Thyroid gland (tissue), 4 donors: ENCODE measurements around the gene RRAD.

ENCODE experiments used
- POLR2A ChIP-seq, 2 donors: fragments of 450-650 bp; IDR thresholded peaks; one replicate each; pipeline ENCODE4 v1.6.1; 2017; ENCODE audit warnings: antibody characterized with exemption in 2 of 2, mild to moderate bottlenecking in 2 of 2, moderate library complexity in 1 of 2
- TF ChIP-seq, protein P1 (sequence below), 6 experiments: fragments of 200-600 bp in 3 of 6; fragments of 450-650 bp in 3 of 6; sonication (generic) in 3 of 6; IDR thresholded peaks; one replicate each; pipeline ENCODE4 v1.5.1; 2016 to 2019; ENCODE audit warnings: antibody characterized with exemption in 6 of 6, mild to moderate bottlenecking in 2 of 6, inconsistent platforms in 1 of 6, moderate library complexity in 1 of 6

DNA sequence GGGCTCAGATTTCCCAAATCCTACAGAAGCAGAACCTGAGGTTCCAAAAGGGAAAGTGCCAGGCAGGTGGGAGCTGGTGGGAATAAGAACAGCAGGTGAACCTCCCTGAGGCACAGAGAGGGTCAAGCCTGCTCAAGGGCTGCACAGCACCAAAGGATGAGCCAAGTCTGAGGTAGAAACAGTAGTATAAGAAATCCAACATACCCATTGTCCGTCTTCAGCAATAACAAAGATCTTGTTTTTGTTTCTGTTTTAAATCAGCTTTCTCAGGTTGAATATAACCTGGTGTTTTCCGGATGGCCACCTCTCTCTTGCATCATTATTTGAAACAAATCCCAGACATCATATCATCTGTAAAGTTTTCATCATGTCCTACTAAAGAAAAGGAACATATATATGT lies 25.1 kb upstream of the RRAD start:
- TF ChIP-seq, protein P1, sequence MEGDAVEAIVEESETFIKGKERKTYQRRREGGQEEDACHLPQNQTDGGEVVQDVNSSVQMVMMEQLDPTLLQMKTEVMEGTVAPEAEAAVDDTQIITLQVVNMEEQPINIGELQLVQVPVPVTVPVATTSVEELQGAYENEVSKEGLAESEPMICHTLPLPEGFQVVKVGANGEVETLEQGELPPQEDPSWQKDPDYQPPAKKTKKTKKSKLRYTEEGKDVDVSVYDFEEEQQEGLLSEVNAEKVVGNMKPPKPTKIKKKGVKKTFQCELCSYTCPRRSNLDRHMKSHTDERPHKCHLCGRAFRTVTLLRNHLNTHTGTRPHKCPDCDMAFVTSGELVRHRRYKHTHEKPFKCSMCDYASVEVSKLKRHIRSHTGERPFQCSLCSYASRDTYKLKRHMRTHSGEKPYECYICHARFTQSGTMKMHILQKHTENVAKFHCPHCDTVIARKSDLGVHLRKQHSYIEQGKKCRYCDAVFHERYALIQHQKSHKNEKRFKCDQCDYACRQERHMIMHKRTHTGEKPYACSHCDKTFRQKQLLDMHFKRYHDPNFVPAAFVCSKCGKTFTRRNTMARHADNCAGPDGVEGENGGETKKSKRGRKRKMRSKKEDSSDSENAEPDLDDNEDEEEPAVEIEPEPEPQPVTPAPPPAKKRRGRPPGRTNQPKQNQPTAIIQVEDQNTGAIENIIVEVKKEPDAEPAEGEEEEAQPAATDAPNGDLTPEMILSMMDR (IDR thresholded peaks at IDR 0.05) = no peak
- no peak for TF ChIP-seq POLR2A (IDR thresholded peaks at IDR 0.05)
